ENCODE results near the gene CRIP3.

DNA sequence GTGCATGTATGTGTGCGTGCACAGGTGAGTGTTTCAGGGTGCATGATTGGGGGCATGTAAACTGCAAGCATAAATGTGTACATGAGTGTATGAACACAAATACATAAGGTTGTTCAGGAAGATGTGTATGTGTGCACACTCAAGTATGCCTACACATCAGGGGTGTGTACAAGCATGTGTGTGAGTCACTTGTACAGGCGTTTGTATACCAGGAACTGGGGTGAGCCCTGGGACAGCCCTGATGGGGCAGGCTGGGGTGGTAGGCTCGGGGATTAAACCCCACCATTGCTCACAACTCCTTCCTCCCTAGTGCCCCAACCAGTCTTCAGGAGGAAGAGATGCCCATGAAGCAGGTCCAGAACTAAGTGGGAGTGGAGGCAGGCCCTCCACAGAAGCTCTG, 4.3 kb downstream of the CRIP3 start:
- TF ChIP-seq, protein P1, sequence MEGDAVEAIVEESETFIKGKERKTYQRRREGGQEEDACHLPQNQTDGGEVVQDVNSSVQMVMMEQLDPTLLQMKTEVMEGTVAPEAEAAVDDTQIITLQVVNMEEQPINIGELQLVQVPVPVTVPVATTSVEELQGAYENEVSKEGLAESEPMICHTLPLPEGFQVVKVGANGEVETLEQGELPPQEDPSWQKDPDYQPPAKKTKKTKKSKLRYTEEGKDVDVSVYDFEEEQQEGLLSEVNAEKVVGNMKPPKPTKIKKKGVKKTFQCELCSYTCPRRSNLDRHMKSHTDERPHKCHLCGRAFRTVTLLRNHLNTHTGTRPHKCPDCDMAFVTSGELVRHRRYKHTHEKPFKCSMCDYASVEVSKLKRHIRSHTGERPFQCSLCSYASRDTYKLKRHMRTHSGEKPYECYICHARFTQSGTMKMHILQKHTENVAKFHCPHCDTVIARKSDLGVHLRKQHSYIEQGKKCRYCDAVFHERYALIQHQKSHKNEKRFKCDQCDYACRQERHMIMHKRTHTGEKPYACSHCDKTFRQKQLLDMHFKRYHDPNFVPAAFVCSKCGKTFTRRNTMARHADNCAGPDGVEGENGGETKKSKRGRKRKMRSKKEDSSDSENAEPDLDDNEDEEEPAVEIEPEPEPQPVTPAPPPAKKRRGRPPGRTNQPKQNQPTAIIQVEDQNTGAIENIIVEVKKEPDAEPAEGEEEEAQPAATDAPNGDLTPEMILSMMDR (IDR thresholded peaks at IDR 0.05) = no peak
- TF ChIP-seq POLR2A (IDR thresholded peaks at IDR 0.05) = no peak
